ENCODE measurements around the gene ATP8A1. TPM values are rescaled to one million over a fixed set of nuclear protein-coding genes. Genes with fewer than 3 reads are reported as not detected.
A peak's percentile ranks its signal among the peaks of the same experiment; 100 is the strongest.
"Not testable (repeated sequence)": the region's sequence is repeated elsewhere in the genome, so short reads cannot be mapped to it uniquely, and the experiment has no call there.

The ATP8A1 gene
- total RNA-seq, 1 donor from 2014 or later = 2.4 TPM

DNA sequence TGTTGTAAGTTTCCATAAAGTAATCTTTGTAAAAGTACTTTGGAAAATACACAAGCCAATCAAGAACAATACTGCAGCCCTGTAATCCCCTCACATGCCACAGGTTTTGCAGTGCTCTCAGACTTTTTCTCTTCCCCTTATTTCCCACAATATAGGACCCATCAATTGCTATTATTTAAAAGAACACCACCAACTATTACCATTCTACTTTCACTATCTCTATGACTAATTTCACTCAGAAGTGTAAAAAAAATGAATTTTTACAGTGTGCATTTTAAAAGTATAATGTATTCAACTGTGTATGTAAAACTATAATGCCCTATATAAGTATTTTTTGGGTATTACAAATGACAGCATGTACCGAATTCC, 1.7 kb downstream of the ATP8A1 start:
- TF ChIP-seq, protein P1, sequence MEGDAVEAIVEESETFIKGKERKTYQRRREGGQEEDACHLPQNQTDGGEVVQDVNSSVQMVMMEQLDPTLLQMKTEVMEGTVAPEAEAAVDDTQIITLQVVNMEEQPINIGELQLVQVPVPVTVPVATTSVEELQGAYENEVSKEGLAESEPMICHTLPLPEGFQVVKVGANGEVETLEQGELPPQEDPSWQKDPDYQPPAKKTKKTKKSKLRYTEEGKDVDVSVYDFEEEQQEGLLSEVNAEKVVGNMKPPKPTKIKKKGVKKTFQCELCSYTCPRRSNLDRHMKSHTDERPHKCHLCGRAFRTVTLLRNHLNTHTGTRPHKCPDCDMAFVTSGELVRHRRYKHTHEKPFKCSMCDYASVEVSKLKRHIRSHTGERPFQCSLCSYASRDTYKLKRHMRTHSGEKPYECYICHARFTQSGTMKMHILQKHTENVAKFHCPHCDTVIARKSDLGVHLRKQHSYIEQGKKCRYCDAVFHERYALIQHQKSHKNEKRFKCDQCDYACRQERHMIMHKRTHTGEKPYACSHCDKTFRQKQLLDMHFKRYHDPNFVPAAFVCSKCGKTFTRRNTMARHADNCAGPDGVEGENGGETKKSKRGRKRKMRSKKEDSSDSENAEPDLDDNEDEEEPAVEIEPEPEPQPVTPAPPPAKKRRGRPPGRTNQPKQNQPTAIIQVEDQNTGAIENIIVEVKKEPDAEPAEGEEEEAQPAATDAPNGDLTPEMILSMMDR (IDR thresholded peaks at IDR 0.05) = no peak
- peaks cover 9% of the 10 kb centered on the region for H3K27me3 Mint-ChIP-seq (ENCODE audit: unreplicated experiment)
- DNase-seq (ENCODE audit: extremely low spot score, unreplicated experiment) = no peak
- H3K9me3 Mint-ChIP-seq (ENCODE audit: unreplicated experiment) = no peaks in the 10 kb centered on the region
- no peak overlapping the region for H3K27ac Mint-ChIP-seq (ENCODE audit: unreplicated experiment)
- peak overlapping the region; percentile 85 for H3K4me3 Mint-ChIP-seq (ENCODE audit: unreplicated experiment)
- no peaks in the 10 kb centered on the region for H3K36me3 Mint-ChIP-seq (ENCODE audit: unreplicated experiment)
- peaks cover 23% of the 10 kb centered on the region for H3K4me1 Mint-ChIP-seq (ENCODE audit: unreplicated experiment)

DNA sequence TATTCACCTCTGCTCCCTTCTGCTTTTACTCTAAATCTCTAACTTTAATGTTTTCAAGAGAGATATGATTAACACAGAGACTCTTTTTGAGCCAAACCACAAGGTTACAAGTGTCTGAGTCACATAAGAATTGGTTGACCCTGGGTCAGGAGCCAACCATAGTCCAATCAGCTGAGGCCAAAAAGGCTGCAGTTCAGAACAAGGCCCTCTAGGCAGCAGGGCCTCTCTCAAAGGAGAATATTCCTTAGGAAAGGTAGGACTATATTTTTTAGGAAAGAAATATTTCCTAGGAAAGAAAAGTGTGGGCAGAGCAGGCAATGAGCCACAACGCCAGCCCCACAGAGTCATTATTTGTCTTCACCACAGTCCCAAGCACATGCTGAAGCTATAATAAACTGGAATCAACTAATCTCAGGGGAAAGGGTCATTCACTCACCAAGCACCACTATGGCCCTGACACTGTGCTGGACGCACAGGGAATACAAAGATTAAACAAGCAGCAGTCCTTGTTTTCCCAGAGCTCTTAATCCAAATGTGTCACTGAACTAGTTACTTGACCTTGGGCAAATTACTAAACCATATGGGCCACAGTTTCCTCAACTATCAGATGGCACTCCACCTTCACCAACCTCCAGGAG, 2.2 kb downstream of the ATP8A1 start:
- Mint-ChIP-seq H3K27me3 (ENCODE audit: unreplicated experiment) (peaks cover 6% of the 10 kb centered on the region), H3K4me1 (ENCODE audit: unreplicated experiment) (peaks cover 23% of the 10 kb centered on the region), H3K9me3 (ENCODE audit: unreplicated experiment) (no peaks in the 10 kb centered on the region), H3K27ac (ENCODE audit: unreplicated experiment) (no peak overlapping the region), H3K4me3 (ENCODE audit: unreplicated experiment) (no peak overlapping the region), H3K36me3 (ENCODE audit: unreplicated experiment) (no peaks in the 10 kb centered on the region)
- TF ChIP-seq, protein P1 (IDR thresholded peaks at IDR 0.05) = no peak
- DNase-seq (ENCODE audit: extremely low spot score, unreplicated experiment) = no peak

DNA sequence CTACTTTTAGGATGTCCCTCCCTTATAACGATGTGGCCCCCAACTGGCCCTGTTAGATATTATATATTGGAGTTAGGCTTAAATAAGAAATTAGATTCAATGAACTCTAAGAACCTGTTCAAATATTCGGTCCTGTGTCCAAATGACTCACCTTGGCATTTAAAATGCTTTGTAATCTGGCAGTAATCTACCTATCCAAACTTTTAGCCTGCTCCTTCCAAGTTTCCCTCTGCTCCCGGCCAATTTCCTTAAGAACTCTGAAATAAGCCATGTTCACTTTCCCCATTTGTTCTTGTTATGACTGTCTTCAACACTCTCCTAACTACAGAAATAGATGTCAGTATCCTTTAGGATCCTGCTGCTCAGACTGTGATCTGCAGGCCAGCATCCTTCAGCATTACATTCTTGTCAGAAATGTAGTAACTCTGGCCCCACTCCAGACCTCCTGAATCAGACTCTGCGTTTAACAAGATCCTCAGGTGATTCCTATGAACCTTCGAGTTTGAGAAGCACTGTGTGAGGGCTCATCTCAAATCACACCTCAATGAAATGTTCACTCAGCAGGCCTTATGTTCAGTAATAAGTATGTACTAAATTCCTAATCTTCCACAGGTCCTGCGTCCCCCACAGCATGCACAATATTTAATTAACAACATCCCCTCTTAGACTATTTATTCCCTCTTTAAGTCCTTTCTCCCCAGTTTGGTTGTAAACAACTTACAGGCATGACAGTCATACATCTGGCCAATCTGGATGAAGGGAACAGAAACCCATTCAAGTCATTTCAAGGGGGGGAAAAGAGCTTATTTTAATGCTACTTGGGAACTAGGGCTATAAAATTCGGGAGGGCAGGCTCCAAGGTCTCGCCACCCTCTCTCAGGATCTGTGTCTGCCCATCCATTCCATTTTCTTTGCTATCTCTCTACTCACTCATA, 3.0 kb downstream of the ATP8A1 start:
- Mint-ChIP-seq H3K9me3 (ENCODE audit: unreplicated experiment) (no peaks in the 10 kb centered on the region), H3K4me3 (ENCODE audit: unreplicated experiment) (no peak overlapping the region), H3K27me3 (ENCODE audit: unreplicated experiment) (peaks cover 4% of the 10 kb centered on the region), H3K4me1 (ENCODE audit: unreplicated experiment) (peaks cover 23% of the 10 kb centered on the region), H3K36me3 (ENCODE audit: unreplicated experiment) (no peaks in the 10 kb centered on the region), H3K27ac (ENCODE audit: unreplicated experiment) (no peak overlapping the region)
- TF ChIP-seq, protein P1 (IDR thresholded peaks at IDR 0.05) = no peak
- DNase-seq (ENCODE audit: extremely low spot score, unreplicated experiment) = no peak

- DNase-seq (ENCODE audit: extremely low spot score, unreplicated experiment); H3K27ac Mint-ChIP-seq (ENCODE audit: unreplicated experiment); H3K4me3 Mint-ChIP-seq (ENCODE audit: unreplicated experiment); H3K9me3 Mint-ChIP-seq (ENCODE audit: unreplicated experiment); H3K36me3 Mint-ChIP-seq (ENCODE audit: unreplicated experiment); H3K27me3 Mint-ChIP-seq (ENCODE audit: unreplicated experiment): not testable (repeated sequence)
- H3K4me1 Mint-ChIP-seq (ENCODE audit: unreplicated experiment) = peaks cover 19% of the 10 kb centered on the region
Observed at GRCh38 chr4:42652529-42653231, 4.2 kb downstream of the ATP8A1 start.

DNA sequence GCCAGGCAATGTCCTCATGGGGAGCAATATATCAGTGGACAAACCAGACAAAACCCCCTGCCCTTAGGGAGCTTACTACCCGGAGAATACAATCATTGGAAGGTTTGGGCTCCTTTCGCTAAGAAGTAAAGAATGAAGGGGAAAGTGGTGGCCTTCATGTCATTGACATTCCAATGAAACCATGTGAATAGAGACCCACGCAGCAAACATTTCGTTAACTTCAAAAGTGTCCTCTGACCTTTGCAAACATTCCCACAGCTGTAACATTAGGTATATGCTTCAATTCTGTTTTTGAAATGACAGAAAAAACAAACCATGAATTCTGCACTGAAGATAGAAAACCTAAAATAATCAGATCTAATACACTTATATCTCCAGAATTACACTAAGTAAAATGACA, 7.0 kb downstream of the ATP8A1 start:
- no peaks in the 10 kb centered on the region for H3K36me3 Mint-ChIP-seq (ENCODE audit: unreplicated experiment)
- no peak overlapping the region for H3K4me3 Mint-ChIP-seq (ENCODE audit: unreplicated experiment)
- DNase-seq (ENCODE audit: extremely low spot score, unreplicated experiment) = no peak
- H3K27me3 Mint-ChIP-seq (ENCODE audit: unreplicated experiment) = peaks cover 8% of the 10 kb centered on the region
- TF ChIP-seq, protein P1 (IDR thresholded peaks at IDR 0.05) = no peak
- no peak overlapping the region for H3K27ac Mint-ChIP-seq (ENCODE audit: unreplicated experiment)
- H3K4me1 Mint-ChIP-seq (ENCODE audit: unreplicated experiment) = peaks cover 4% of the 10 kb centered on the region
- H3K9me3 Mint-ChIP-seq (ENCODE audit: unreplicated experiment) = no peaks in the 10 kb centered on the region

All from osteocyte (in vitro differentiated cells).